ENCODE measurements around the gene WDR89.

- TF ChIP-seq CTCF (IDR thresholded peaks at IDR 0.05) (no peak), POLR2A (IDR thresholded peaks at IDR 0.05) (no peak)
Measured at GRCh38 chr14:63676615-63677014, 34.9 kb upstream of the WDR89 start.

Data from uterus (tissue), 2 donors.